Measurements from ENCODE around the gene PEX16. TPM values are rescaled to one million over a fixed set of nuclear protein-coding genes. Genes with fewer than 3 reads are reported as not detected.

The PEX16 gene
- polyA plus RNA-seq, 1 donor from 2014 or later = 61.1 TPM

GRCh38 chr11:45871638-45872037 lies 46.0 kb downstream of the PEX16 start:
- H3K4me3 ChIP-seq (ENCODE audit: low read length) = no peak overlapping the region
- H3K79me2 ChIP-seq (replicated peaks; ENCODE audit: insufficient read depth, low read length) = no peaks in the 10 kb centered on the region
- H3K4me2 ChIP-seq (ENCODE audit: low read length) = no peak overlapping the region
- H3K27me3 ChIP-seq (ENCODE audit: insufficient read depth, low read depth, low read length) = no peaks in the 10 kb centered on the region
- no peak for TF ChIP-seq EZH2 (IDR thresholded peaks at IDR 0.05; ENCODE audit: borderline replicate concordance, insufficient read depth, low read length, poor library complexity, severe bottlenecking)
- no peak for TF ChIP-seq POLR2AphosphoS5 (IDR thresholded peaks at IDR 0.05)
- TF ChIP-seq EP300 (conservative IDR thresholded peaks at IDR 0.05; ENCODE audit: poor library complexity, severe bottlenecking) = no peak
- TF ChIP-seq REST (IDR thresholded peaks at IDR 0.05; ENCODE audit: borderline replicate concordance) = no peak
- TF ChIP-seq CTCF (IDR thresholded peaks at IDR 0.05; ENCODE audit: poor library complexity, severe bottlenecking) = no peak
- TF ChIP-seq MXI1 (conservative IDR thresholded peaks at IDR 0.05; ENCODE audit: poor library complexity, severe bottlenecking) = no peak
- TF ChIP-seq SMC3 (conservative IDR thresholded peaks at IDR 0.05; ENCODE audit: poor library complexity) = no peak
- no peak for TF ChIP-seq TAF1 (IDR thresholded peaks at IDR 0.05; ENCODE audit: low read depth)
- no peak for TF ChIP-seq RAD21 (conservative IDR thresholded peaks at IDR 0.05)
- H3K27ac ChIP-seq (ENCODE audit: low read length) = no peak overlapping the region
- H3K36me3 ChIP-seq (ENCODE audit: insufficient read depth, low read length) = no peaks in the 10 kb centered on the region
- H2AFZ ChIP-seq (ENCODE audit: low read depth, low read length) = no peak overlapping the region
- H3K9me2 ChIP-seq (ENCODE audit: insufficient read depth, low read length) = no peaks in the 10 kb centered on the region
- H3F3A ChIP-seq (ENCODE audit: insufficient read depth, low read length, poor library complexity, severe bottlenecking) = no peaks in the 10 kb centered on the region
- no peaks in the 10 kb centered on the region for H3K9me3 ChIP-seq (ENCODE audit: low read length)
- no peak overlapping the region for H3K9ac ChIP-seq (ENCODE audit: low read length)
- no peaks in the 10 kb centered on the region for H4K20me1 ChIP-seq (ENCODE audit: insufficient read depth)

GRCh38 chr11:45870706-45871105 lies 47.0 kb downstream of the PEX16 start:
- no peaks in the 10 kb centered on the region for H3K36me3 ChIP-seq (ENCODE audit: insufficient read depth, low read length)
- no peaks in the 10 kb centered on the region for H3K27me3 ChIP-seq (ENCODE audit: insufficient read depth, low read depth, low read length)
- no peaks in the 10 kb centered on the region for H3F3A ChIP-seq (ENCODE audit: insufficient read depth, low read length, poor library complexity, severe bottlenecking)
- H3K27ac ChIP-seq (ENCODE audit: low read length) = no peak overlapping the region
- no peak overlapping the region for H3K9ac ChIP-seq (ENCODE audit: low read length)
- H3K4me3 ChIP-seq (ENCODE audit: low read length) = no peak overlapping the region
- TF ChIP-seq EZH2 (IDR thresholded peaks at IDR 0.05; ENCODE audit: borderline replicate concordance, insufficient read depth, low read length, poor library complexity, severe bottlenecking) (no peak), POLR2AphosphoS5 (IDR thresholded peaks at IDR 0.05) (no peak), RAD21 (conservative IDR thresholded peaks at IDR 0.05) (no peak), REST (IDR thresholded peaks at IDR 0.05; ENCODE audit: borderline replicate concordance) (no peak), SMC3 (conservative IDR thresholded peaks at IDR 0.05; ENCODE audit: poor library complexity) (no peak), EP300 (conservative IDR thresholded peaks at IDR 0.05; ENCODE audit: poor library complexity, severe bottlenecking) (no peak), MXI1 (conservative IDR thresholded peaks at IDR 0.05; ENCODE audit: poor library complexity, severe bottlenecking) (no peak), CTCF (IDR thresholded peaks at IDR 0.05; ENCODE audit: poor library complexity, severe bottlenecking) (no peak), TAF1 (IDR thresholded peaks at IDR 0.05; ENCODE audit: low read depth) (no peak)
- H4K20me1 ChIP-seq (ENCODE audit: insufficient read depth) = no peaks in the 10 kb centered on the region
- H3K79me2 ChIP-seq (replicated peaks; ENCODE audit: insufficient read depth, low read length) = no peaks in the 10 kb centered on the region
- no peaks in the 10 kb centered on the region for H3K9me3 ChIP-seq (ENCODE audit: low read length)
- H3K4me2 ChIP-seq (ENCODE audit: low read length) = no peak overlapping the region
- no peaks in the 10 kb centered on the region for H3K9me2 ChIP-seq (ENCODE audit: insufficient read depth, low read length)
- H2AFZ ChIP-seq (ENCODE audit: low read depth, low read length) = no peak overlapping the region
